ENCODE results near the gene GALR3.

Gene GALR3

DNA sequence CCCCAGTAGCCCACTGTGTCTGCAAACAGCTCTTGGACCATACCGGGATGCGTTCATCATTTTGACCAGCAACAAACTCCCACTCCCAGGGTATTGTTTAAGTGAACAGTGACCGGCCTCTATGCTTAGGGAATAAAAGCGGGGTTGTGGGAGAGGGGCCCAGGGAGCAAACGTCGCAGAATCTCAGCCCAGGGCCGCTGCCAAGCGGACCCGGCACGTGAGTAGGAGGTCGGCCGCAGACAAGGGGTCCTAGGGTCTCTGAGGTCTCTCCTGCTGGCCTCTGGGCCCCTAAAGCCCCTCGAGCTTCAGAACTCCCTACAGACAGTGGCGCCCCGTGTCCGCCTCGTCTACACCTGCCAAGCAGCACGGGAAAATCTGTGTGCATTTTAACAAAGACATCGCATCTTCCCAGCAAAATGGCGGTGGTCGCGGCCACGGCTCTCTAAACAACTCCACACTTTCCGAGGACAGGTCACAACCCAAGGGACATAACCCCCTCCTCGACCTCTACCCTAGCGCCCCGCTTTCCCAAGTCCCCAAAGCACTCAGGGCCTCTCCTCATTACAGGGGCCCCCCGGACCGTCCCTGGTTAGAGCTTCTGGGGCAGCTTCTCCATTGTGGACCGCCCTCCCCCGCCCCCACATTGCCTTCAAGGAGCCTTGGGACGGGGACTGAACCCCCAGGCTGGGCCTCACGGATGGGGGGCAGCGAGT lies 19.4 kb upstream of the GALR3 start:
- DNase-seq (ENCODE audit: low spot score), result peak; percentile 63

DNA sequence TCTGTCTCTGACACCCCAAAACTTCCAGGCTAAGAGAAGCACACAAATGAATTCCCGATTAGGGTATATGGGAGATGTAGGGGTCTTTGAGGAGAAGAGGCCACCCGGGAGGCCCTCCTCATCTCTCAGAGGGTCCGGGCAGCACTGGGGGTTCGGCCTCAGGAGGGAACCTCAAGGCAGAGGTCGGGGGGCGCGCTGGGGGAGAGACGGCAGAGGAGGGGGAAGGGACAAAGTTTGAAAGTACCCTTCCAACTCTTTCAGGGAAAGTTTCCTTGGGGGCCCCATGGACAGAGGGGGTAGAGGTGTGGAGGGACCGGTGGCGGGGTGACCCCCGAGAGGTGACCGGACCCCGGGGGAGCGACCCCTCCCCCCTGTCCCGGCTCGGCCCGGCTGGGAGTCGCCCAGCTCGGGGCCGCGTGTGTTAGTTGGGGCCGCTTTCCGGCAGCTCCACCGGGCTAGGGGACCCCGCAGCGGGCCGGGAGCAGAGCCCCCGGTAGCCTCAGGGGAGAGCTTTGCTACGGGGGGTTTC lies 18.8 kb upstream of the GALR3 start:
- peak; percentile 69 for DNase-seq (ENCODE audit: low spot score)

DNA sequence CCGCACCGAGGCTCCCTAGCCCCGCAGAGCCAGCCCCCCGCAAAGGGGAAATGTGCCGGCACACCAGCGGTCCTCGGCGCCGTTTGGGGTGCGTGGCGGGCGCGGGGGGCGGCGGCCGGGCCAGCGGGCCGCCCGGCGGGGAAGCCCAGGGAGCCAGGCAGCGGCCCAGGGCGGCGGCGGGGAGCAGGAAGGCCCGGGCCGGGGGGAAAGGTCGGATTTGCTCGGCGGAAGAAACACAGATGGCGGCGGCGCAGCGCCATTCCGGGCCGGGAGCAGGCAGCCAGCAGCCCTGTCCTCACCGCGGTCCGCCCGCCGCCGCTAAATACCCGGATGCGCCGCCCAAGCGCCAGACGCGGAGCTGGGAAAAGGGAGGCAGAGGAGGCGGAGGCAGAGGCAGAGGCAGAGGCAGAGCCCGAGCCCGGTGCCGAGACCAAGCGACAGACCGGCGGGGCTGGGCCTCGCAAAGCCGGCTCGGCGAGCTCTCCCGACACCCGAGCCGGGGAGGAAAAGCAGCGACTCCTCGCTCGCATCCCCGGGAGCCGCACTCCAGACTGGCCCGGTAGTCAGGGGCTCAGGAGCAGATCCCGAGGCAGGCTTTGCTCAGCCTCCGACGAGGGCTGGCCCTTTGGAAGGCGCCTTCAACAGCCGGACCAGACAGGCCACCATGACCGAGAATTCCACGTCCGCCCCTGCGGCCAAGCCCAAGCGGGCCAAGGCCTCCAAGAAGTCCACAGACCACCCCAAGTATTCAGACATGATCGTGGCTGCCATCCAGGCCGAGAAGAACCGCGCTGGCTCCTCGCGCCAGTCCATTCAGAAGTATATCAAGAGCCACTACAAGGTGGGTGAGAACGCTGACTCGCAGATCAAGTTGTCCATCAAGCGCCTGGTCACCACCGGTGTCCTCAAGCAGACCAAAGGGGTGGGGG lies 18.0 kb upstream of the GALR3 start:
- peak; percentile 95 for DNase-seq (ENCODE audit: low spot score)

DNA sequence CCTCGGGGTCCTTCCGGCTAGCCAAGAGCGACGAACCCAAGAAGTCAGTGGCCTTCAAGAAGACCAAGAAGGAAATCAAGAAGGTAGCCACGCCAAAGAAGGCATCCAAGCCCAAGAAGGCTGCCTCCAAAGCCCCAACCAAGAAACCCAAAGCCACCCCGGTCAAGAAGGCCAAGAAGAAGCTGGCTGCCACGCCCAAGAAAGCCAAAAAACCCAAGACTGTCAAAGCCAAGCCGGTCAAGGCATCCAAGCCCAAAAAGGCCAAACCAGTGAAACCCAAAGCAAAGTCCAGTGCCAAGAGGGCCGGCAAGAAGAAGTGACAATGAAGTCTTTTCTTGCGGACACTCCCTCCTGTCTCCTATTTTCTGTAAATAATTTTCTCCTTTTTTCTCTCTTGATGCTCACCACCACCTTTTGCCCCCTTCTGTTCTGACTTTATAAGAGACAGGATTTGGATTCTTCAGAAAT lies 17.3 kb upstream of the GALR3 start:
- DNase-seq (ENCODE audit: low spot score), result no peak

DNA sequence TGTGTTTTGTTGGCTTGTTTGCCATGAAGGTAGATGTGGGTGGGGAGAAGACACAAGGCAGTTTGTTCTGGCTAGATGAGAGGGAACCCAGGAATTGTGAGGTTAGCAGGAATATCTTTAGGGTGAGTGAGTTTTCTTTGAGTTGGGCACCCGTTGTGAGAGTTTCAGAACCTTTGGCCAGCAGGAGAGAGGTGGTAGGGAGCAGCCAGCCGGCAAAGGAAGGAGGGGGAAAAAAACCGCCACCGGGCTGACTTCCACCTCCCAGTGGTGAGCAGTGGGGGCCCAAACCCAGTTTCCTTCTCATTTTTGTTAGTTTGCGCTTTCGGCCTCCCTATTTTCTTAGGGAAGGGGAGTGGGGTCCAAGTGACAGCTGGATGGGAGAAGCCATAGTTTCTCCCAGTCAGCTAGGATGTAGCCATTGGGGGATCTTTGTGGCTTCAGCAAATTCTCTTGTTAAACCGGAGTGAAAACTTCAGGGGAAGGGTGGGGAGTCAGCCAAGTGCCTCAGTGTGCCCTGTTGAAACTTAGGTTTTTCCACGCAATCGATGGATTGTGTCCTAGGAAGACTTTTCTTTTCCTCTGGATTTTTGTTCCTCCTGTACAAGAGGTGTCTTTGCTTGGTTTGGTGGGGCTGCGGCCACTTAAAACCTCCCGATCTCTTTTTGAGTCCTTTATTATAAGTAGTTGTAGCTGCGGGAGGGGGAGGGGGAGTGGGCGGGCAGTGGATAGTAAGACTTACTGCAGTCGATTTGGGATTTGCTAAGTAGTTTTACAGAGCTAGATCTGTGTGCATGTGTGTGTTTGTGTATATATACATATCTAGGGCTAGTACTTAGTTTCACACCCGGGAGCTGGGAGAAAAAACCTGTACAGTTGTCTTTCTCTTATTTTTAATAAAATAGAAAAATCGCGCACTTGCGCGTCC lies 16.5 kb upstream of the GALR3 start:
- peak; percentile 67 for DNase-seq (ENCODE audit: low spot score)

DNA sequence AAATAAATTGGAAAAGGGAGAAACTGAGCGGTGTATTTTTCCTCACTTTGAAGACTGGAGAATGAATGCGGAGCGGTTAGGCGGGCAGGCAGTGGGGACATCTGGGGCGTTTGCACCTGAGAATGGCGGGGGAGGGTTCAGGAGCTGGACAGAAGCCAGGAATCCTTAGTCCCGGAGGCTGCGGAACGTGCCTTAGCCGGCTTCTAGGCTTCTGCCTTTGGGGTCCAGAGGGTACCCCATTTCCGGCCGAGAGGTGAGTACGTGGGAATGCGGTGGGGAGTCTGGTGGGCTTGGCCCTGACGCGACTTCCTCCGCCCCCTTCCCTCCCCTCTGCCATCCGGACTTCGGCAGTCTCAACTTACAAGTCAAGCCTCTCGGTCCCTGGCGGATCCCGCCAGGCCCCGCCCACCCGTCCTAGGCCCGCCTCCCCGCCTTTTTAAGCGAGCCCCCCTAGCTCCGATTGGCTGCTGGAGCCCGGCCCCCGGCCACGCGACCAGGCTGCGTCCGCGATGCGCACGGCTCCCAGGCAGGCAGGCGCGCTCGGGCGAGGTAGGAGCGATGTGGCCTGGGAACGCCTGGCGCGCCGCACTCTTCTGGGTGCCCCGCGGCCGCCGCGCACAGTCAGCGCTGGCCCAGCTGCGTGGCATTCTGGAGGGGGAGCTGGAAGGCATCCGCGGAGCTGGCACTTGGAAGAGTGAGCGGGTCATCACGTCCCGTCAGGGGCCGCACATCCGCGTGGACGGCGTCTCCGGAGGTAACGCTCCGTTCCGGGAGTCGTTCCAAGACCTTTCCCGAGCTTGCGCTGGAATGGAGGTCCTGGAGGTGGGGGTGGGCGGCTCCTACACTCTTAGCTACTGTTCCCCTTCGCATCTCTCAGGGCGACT lies 15.5 kb upstream of the GALR3 start, which contains the start of gene GCAT:
GCAT (plus strand) TSS at position 525 of the 884 bp plus-strand sequence; CDS start at position 559, 34 bp downstream.
- peak; percentile 98 for DNase-seq (ENCODE audit: low spot score)

DNA sequence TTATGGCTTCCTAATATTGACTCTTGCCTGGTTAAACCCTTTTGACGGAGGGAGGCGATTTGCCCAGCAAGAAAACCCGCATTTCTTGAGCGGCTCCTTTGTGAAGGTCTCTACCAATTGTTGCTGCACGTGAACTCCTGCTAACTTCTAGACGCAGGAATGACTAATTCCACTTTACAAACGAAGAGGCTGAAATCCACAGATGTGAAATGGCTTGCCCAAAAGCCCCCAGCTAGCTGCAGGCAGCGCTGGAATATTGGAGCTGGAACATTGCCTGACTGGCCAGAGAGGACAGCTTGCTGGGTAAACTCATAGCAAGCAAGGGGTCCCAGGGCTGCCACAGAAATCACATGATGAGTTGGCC lies 14.9 kb upstream of the GALR3 start:
- DNase-seq (ENCODE audit: low spot score), result no peak

DNA sequence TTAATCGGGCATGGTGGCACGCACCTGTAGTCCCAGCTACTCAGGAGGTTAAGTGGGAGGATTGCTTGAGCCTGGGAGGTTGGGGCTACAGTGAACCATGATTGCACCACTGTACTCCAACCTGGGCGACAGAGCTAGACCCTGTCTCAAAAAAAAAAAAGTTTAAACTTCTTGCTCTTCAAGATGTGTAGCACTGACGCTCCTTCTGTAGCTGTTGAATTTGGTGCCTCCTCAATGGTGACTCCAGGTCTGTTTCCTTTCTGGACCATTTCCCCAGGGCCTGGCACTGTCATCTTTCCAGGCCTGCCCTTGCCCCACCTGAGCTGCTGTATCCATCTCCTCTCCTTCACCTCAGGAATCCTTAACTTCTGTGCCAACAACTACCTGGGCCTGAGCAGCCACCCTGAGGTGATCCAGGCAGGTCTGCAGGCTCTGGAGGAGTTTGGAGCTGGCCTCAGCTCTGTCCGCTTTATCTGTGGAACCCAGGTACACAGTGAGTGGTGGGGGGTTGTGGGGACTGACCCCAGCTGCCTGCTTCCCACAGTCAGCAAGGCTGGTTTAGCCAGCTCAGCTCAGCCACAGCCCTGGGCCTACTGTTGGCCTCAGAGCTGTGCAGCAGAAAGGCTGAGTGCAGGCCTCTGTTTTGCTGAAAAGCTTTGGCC lies 13.4 kb upstream of the GALR3 start:
- DNase-seq (ENCODE audit: low spot score), result no peak

DNA sequence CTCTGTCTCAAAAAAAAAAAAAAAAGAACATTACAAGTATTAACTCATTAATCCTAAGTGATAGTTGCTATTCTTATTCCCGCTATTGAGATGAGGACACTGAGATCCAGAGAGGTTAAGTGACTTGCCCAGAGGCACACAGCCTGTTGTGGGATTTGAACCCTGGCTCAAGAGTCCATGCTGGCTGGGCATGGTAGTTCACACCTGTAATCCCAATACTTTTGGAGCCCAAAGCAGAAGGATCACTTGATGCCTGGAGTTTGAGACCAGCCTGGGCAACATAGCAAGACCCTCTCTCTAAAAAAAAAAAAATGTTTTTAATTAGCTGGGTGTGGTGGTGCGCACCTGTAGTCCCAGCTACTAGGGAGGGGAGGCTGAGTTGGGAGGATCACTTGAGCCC lies 11.3 kb upstream of the GALR3 start:
- no peak for DNase-seq (ENCODE audit: low spot score)

DNA sequence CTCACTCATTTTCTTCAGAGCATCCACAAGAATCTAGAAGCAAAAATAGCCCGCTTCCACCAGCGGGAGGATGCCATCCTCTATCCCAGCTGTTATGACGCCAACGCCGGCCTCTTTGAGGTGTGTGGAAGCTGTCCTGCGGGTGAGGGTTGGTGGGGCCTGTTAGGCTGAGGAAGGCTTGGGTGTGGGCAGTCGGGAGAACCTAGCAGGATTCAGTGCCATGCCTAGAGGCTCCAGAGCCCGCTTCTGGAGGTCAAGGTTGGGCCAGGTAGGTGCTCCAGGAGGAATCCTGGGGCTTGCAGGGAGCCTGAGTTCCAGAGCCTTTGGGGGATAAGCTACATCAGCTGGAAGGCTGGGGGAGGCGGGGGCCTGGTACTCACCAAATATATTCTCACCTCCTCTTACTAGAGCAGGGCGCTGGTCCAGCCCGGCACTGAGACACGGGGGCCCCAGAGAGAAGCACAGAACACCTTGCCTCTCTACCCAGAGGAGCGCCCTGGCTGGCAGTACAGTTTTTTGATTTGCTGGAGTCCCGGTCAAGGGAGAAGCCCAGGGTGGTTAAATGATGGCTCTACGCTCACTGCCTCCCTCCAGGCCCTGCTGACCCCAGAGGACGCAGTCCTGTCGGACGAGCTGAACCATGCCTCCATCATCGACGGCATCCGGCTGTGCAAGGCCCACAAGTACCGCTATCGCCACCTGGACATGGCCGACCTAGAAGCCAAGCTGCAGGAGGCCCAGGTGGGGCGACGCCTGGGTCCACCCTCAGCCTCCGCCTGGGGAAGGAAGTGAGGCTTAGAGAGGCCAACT lies 10.1 kb upstream of the GALR3 start:
- DNase-seq (ENCODE audit: low spot score), result no peak

DNA sequence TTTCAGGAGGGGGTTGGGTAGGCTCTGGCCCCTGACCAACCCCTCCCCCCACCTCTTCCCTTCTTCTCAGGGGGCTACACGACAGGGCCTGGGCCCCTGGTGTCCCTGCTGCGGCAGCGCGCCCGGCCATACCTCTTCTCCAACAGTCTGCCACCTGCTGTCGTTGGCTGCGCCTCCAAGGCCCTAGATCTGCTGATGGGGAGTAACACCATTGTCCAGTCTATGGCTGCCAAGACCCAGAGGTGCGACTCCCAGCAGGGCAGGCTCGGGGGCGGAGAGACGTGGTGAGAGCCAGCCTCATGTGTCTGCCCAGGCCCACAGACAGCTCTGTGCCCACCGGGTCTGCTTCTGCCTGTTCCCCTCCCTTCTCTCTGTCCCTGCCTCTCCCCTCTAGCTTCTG lies 7.6 kb upstream of the GALR3 start:
- DNase-seq (ENCODE audit: low spot score), result no peak

DNA sequence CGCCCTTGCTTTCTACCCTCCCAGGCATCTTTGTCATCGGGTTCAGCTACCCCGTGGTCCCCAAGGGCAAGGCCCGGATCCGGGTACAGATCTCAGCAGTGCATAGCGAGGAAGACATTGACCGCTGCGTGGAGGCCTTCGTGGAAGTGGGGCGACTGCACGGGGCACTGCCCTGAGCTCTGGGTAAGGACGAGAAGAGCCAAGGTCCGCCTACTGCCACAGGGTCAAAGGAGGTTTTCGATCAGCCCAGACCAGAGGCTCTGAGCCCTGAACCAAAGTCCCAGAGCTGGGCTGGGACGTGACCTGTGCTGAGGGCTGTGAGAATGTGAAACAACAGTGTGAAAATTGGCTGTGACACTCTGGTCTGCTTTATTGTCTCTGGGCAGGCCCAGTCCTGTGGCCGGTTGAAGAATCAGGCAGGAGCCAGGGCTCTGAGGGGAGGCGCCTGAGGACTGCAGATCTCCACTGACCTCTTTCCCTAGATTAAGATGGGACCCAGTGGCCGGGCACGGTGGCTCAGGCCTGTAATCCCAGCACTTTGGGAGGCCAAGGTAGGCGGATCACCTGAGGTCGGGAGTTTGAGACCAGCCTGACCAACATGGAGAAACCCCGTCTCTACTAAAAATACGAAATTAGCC lies 6.5 kb upstream of the GALR3 start:
- no peak for DNase-seq (ENCODE audit: low spot score)

DNA sequence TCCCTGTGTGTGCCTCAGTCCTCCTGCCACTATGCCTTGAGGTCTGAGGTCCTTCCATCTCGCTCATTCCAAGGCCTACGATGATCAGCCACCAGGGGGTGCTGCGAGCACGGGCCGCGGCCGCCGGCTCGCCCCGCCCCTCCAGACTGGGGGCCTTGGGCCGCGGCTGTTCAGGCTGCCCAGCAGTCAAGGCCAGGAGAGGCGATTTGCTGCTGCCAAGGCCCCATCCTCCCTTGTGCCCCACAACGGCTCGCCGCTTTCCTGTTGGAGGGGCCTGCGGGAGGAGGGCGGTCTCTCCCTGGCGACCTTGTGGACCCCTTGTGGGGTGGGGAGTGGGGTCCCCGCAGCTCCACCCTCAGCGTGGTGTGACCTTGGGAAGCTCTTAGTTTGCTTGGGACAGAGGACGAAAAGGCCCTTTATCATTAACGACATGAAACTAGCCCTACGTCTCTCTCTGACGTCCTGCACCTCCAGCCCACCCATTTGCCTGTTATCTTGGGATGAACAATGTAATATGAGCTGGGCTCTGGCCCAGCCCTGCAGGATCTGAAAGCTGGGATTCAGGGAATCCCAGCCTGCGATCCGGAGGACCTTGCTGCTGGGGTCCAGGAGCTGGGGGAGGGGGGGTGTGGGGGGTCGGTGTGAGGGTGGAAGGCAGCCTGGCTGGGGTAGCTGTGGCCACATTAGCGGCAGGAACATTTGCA lies 5.3 kb upstream of the GALR3 start:
- DNase-seq (ENCODE audit: low spot score), result peak; percentile 90

DNA sequence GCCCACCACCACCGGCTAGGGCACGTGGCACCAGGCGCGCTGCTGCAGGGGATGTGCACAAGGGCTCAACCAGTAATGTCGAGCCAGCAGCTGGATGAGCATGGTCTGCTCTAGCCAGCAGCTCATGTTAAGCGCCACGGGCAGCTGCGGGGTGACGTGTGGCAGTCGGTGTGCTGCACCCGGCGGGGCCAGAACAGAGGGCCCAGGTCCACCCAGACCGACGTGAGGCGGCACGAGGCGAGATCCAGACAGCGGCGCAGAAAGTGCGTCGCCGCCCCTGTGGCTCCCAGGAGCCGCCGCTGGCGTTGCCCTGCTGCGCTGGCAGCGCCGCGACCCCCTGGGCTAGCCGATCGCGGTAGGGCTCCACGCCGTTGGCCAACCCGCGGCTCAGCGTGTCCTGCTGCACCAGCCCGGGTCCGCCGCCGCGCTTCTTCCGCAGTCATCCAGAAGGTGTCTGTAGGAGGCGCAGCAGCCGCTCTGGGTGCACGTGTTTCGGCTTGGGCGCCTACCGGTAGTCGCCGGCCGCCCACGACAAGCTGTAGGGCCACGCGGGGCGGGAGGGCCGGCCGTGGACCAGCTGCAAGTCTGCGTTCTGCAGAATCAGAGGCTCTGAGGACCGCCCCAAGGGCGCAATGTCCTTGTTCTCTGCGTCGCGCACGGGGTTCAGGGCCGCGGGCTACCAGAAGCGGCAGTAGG lies 4.6 kb upstream of the GALR3 start:
- DNase-seq (ENCODE audit: low spot score), result peak; percentile 74

DNA sequence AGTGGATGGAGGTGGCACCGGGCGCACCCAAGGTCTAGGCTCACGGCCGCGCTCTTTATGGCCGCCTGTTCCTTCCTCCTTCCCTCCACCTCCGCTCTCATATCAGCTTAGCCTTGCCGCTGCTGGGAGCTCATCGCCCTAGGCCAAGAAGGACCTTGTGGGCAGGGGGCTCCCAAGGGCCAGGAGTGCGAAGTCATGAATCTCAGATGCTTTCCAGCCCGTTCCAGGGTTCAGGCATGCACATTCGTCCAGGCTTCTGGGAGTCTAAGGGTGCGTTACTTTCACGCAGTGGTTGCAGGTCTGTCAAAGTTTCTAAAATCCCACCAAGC lies 4.1 kb upstream of the GALR3 start:
- no peak for DNase-seq (ENCODE audit: low spot score)

DNA sequence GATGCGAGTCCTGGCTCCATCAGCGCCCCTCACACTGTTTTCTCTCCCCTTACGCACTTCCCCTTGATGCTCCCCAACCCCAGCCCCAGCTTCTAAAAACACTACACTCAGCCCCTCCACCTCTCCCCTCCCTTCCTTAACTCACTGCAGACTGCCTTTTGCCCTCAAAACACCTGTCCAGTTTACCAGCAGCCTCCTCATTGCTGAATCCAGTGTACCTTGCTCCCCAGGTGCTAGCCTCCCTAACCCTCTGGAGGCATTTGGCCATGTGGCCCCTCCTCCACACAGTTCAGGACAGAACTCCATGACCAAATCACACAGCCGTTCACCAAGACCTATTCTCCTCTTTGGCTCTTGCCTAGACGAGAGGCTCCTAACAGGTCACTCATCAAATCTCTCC lies 2.8 kb upstream of the GALR3 start:
- no peak for DNase-seq (ENCODE audit: low spot score)

DNA sequence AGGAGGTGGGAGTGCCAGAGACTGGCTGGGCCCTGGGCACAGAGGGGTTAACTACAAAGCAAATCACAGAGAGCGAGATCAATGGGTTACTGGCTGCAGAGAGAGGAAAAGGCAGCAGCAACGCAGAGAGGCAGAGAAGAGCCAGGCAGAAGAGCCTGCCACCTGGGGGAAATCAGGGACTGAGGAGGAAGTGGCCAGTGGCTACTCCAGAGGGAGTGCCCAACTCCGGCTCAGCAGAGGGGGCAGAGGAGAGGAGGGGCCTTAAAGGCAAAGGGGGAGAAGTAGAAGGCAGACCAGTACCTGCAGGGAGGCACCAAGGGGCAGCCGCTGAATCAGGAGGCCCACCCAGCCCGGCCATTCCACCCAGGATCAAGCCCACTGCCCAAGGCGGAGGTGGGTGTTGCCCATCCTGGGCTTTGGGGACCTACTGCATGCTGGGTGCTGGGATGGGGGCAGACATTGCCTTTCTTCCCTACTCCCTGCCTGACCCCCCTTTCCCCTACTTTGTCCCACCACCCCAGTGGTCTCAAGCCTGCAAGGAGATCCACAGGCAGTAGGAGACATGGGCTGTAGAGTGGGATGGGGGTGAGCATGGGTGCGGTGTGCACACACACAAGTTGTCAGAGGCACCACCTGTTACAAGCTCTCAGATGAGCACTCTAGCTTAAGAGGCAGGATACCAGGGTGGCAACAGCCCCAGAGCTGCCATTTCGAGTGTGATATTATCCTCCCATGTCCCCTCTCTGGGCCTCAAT lies 926 bp upstream of the GALR3 start:
- DNase-seq (ENCODE audit: low spot score), result no peak
